Measurements from ENCODE around the gene EME2. TPM values are rescaled to one million over a fixed set of nuclear protein-coding genes. Genes with fewer than 3 reads are reported as not detected.

The EME2 gene
- total RNA-seq, 1 experiment from 2014 or later: 24.2 TPM

DNA sequence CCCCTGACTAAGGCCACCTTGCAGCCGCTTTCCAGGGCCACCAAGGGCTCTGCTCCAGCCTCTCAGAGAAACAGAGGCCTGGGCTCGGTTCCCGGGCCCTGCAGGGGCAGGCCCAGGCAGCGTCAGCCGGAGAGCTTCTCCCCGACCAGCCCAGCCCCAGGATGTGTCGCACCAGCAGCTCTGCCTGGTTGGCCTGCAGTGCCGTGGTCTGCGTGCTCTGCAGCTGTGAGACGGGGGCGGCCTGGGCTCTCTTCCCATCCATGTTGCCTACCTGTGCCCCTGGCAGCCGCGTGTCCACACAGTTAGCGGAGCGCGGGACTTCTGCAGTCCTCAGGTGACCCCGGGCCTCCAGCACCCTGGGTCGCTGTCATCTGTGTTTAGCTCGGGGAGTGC lies 16.1 kb downstream of the EME2 start:
- Histone ChIP-seq H3K4me1 (replicated peaks; ENCODE audit: insufficient read depth) (peaks cover 6% of the 10 kb centered on the region), H4K20me1 (ENCODE audit: insufficient read depth) (peaks cover 18% of the 10 kb centered on the region), H3K9me3 (ENCODE audit: insufficient read depth, low read depth) (no peaks in the 10 kb centered on the region), H3K27ac (no peak overlapping the region), H2AFZ (no peak overlapping the region), H3F3A (ENCODE audit: insufficient read depth, low read depth) (no peaks in the 10 kb centered on the region), H3K36me3 (ENCODE audit: low read depth) (no peaks in the 10 kb centered on the region), H3K9me2 (ENCODE audit: insufficient read depth) (no peaks in the 10 kb centered on the region), H3K27me3 (ENCODE audit: insufficient read depth, low read depth) (no peaks in the 10 kb centered on the region), H3K4me3 (no peak overlapping the region), H3K79me2 (ENCODE audit: low read depth) (peaks cover 27% of the 10 kb centered on the region), H3K4me2 (no peak overlapping the region)
- no TSS peak for BruUV-seq (replicated peaks)
- POLR2A ChIA-PET (ENCODE audit: unreplicated experiment): no interaction called here
- intact Hi-C loops (cut with micrococcal nuclease; ENCODE audit: unreplicated experiment): no loop called here
- DNase-seq: no peak
- TF ChIP-seq CTCF (conservative IDR thresholded peaks at IDR 0.05) (no peak), EZH2 (IDR thresholded peaks at IDR 0.05; ENCODE audit: low read depth) (no peak)
- CTCF ChIA-PET: no interaction called here

- Histone ChIP-seq H3K79me2 (ENCODE audit: low read depth) (peaks cover 18% of the 10 kb centered on the region), H3K4me2 (no peak overlapping the region), H3K27me3 (ENCODE audit: insufficient read depth, low read depth) (no peaks in the 10 kb centered on the region), H3F3A (ENCODE audit: insufficient read depth, low read depth) (no peaks in the 10 kb centered on the region), H3K9me3 (ENCODE audit: insufficient read depth, low read depth) (no peaks in the 10 kb centered on the region), H3K27ac (no peak overlapping the region), H3K36me3 (ENCODE audit: low read depth) (no peaks in the 10 kb centered on the region), H3K4me1 (replicated peaks; ENCODE audit: insufficient read depth) (no peaks in the 10 kb centered on the region), H3K9me2 (ENCODE audit: insufficient read depth) (no peaks in the 10 kb centered on the region), H3K4me3 (no peak overlapping the region), H4K20me1 (ENCODE audit: insufficient read depth) (peaks cover 11% of the 10 kb centered on the region), H2AFZ (no peak overlapping the region)
- ChIA-PET POLR2A (ENCODE audit: unreplicated experiment) (no interaction called here), CTCF (no interaction called here)
- no peak for TF ChIP-seq CTCF (conservative IDR thresholded peaks at IDR 0.05)
- no peak for TF ChIP-seq EZH2 (IDR thresholded peaks at IDR 0.05; ENCODE audit: low read depth)
- BruUV-seq (replicated peaks): no TSS peak
- no peak for DNase-seq
- intact Hi-C loops (cut with micrococcal nuclease; ENCODE audit: unreplicated experiment): no loop called here
Observed at GRCh38 chr16:1789643-1790045, 17.0 kb downstream of the EME2 start.

DNA sequence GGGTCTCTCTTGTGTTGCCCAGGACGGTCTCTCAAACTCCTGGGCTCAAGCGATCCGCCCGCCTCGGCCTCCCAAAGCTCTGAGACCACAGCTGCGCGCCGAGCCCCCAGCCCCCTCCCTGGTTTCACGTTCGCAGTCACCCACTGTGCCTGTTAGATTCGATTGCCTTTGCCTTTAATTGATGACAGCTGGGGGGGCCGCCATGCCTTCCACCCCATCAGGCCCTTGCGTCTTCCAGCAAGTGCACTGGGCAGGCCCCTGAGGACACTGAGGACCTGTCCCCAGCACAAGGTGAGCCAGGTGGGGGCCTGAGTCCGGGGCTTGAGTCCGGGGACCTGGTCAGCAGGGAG lies 17.6 kb downstream of the EME2 start:
- BruUV-seq (replicated peaks): no TSS peak
- TF ChIP-seq EZH2 (IDR thresholded peaks at IDR 0.05; ENCODE audit: low read depth) (no peak), CTCF (conservative IDR thresholded peaks at IDR 0.05) (no peak)
- no peaks in the 10 kb centered on the region for H3K9me2 ChIP-seq (ENCODE audit: insufficient read depth)
- ChIA-PET CTCF (no interaction called here), POLR2A (ENCODE audit: unreplicated experiment) (no interaction called here)
- H2AFZ ChIP-seq: no peak overlapping the region
- no peaks in the 10 kb centered on the region for H3F3A ChIP-seq (ENCODE audit: insufficient read depth, low read depth)
- H3K4me3 ChIP-seq: no peak overlapping the region
- no peaks in the 10 kb centered on the region for H3K9me3 ChIP-seq (ENCODE audit: insufficient read depth, low read depth)
- no peak overlapping the region for H3K27ac ChIP-seq
- no peak for DNase-seq
- H3K27me3 ChIP-seq (ENCODE audit: insufficient read depth, low read depth): no peaks in the 10 kb centered on the region
- no peak overlapping the region for H3K4me2 ChIP-seq
- intact Hi-C loops (cut with micrococcal nuclease; ENCODE audit: unreplicated experiment): no loop called here
- no peaks in the 10 kb centered on the region for H3K4me1 ChIP-seq (replicated peaks; ENCODE audit: insufficient read depth)
- peaks cover 10% of the 10 kb centered on the region for H4K20me1 ChIP-seq (ENCODE audit: insufficient read depth)
- H3K36me3 ChIP-seq (ENCODE audit: low read depth): no peaks in the 10 kb centered on the region
- peaks cover 12% of the 10 kb centered on the region for H3K79me2 ChIP-seq (ENCODE audit: low read depth)

Data from PC-9 (cell line).